Right lobe of liver (tissue), 6 donors: ENCODE results near the gene GJE1. TPM values are rescaled to one million over a fixed set of nuclear protein-coding genes. Genes with fewer than 3 reads are reported as not detected.
A peak's percentile ranks its signal among the peaks of the same experiment; 100 is the strongest.

Source experiments
- ATAC-seq, 4 donors: fragments of 200-7000 bp; cut with Tn5 transposase; one replicate each; pipeline ENCODE4 v1.9.1; 2020; ENCODE audit warnings: mild to moderate bottlenecking in 4 of 4, moderate library complexity in 4 of 4
- DNase-seq, 3 donors: peaks; one replicate each; pipeline ENCODE4 v3.0.0-alpha.2; 2020
- H3K27ac ChIP-seq, 3 donors: fragments of 200-600 bp; one replicate each; pipeline ENCODE4 v1.8.0; 2022
- H3K27me3 ChIP-seq, 2 donors: fragments of 200-600 bp; one replicate each; pipeline ENCODE4 v1.8.0; 2022
- H3K36me3 ChIP-seq, 4 donors: fragments of 200-600 bp; sonication (generic) in 1 of 4; one replicate each; pipeline versions ENCODE4 v1.5.1 to v1.8.0; 2017 to 2022; ENCODE audit warnings: control low read depth in 1 of 4
- H3K4me1 ChIP-seq, 4 donors: fragments of 200-600 bp; sonication (generic) in 1 of 4; one replicate each; pipeline versions ENCODE4 v1.5.1 to v1.8.0; 2017 to 2022; ENCODE audit warnings: control low read depth in 1 of 4
- H3K4me3 ChIP-seq, 3 donors: fragments of 200-600 bp; one replicate each; pipeline ENCODE4 v1.8.0; 2022
- H3K9me3 ChIP-seq, 4 donors: fragments of 200-600 bp; sonication (generic) in 1 of 4; one replicate each; pipeline versions ENCODE4 v1.5.1 to v1.8.0; 2017 to 2022; ENCODE audit warnings: control low read depth in 1 of 4
- POLR2A ChIP-seq: fragments of 450-650 bp; IDR thresholded peaks from one replicate; pipeline ENCODE4 v1.6.1; 2017; ENCODE audit warnings: antibody characterized with exemption, mild to moderate bottlenecking
- WGBS: methylation state at CpG from one replicate; pipeline ENCODE4 v1.1.6; 2018; ENCODE audit warnings: low coverage, low lambda C conversion rate; ENCODE audit not compliant: insufficient coverage; ENCODE audit errors: missing lambda C conversion rate; 5-methylcytosine and 5-hydroxymethylcytosine counted together
- intact Hi-C, 2 donors: fragments of 100-400 bp; cut with DNase I; formaldehyde crosslinking; loops; one replicate each; pipeline versions ENCODE4 v1.11.2 to v1.14.1; 2022
- total RNA-seq, 6 experiments: library from RNA; depleted of rRNA in 2 of 6; stranded (reverse); fragments of >200 nt in 2 of 6; fragmentation: NEBNext Ultra II Directional in 3 of 6; extraction: Animal tissue kit (Norgen Biotek cat#: 25700) in 3 of 6; gene quantifications; one replicate each; pipeline versions ENCODE4 v1.1.0 to v1.2.4, GENCODE V29; 2016 to 2023
- TF ChIP-seq, protein P1 (sequence below), 4 donors: fragments of 200-600 bp in 3 of 4; fragments of 450-650 bp in 1 of 4; IDR thresholded peaks; one replicate each; pipeline versions ENCODE4 v1.5.1 to v1.8.0; 2016 to 2022; ENCODE audit warnings: antibody characterized with exemption in 4 of 4, mild to moderate bottlenecking in 2 of 4
- donor health status: DM: no; HTN: yes; CAD: no.
- donor health status: DM: no; HTN: no; CAD: no.
- donor health status: DM: no; HTN: no; CAD: no.
- donor health status: DM: no; HTN: yes; CAD: no.
- donor health status: DM: no; HTN: yes; CAD: no.

Gene GJE1
- total RNA-seq, 6 experiments from 2014 or later, result not detected

DNA sequence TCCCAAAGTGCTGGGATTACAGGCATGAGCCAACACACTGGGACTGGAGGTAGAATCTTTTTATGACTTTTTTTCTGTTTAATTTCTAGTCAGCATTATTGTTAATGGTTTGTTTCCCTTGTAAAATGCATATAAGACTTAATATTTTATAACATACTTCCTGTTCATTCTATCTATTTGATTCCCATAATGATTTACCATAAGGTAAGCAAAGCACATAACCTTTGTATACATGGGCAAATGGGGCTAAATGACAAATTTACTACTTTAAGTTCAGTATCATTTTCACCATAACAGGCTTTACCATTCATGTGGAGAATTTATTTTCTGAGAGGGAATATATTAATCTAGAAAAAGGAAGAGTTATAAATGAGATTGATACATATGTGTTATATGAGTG is 38.6 kb downstream of the GJE1 start:
- intact Hi-C loops, result no loop called here
- ATAC-seq, result peak in 3 of 4 donors; percentile 33 to 51 (median 44)
- H3K36me3 ChIP-seq, result peaks cover 0 to 13% (median 3%) of the 10 kb centered on the region in 4 donors

DNA sequence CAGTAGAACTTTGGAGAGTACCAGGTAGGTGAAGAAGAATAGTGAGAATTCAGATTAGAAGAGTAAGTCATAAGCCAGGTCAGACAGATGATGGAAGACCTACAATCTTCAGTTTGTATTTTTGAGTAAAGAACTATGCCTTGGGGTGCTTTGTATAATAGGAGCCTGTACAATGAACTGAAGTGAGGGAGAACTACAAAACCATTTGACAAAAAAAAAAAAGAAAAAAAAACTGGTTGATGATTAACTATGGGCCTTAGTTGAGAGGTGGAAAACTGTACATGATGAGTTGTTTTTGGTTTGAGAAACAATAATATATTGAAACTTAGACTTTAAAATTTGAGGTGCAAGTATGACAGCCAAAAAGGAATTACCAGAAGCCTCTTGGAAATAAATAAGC is 40.0 kb downstream of the GJE1 start:
- H3K4me3 ChIP-seq, result no peak overlapping the region
- intact Hi-C loops, result no loop called here

More for the DNA sequence above, 38.6 kb downstream of the GJE1 start:
- Histone ChIP-seq H3K4me1 (peaks cover 0 to 29% (median 2%) of the 10 kb centered on the region in 4 donors), H3K27ac (peak overlapping the region in 1 of 3 donors; percentile 1), H3K27me3 (no peaks in the 10 kb centered on the region), H3K4me3 (no peak overlapping the region), H3K9me3 (no peaks in the 10 kb centered on the region)
- DNase-seq, result no peak
- TF ChIP-seq, protein P1, sequence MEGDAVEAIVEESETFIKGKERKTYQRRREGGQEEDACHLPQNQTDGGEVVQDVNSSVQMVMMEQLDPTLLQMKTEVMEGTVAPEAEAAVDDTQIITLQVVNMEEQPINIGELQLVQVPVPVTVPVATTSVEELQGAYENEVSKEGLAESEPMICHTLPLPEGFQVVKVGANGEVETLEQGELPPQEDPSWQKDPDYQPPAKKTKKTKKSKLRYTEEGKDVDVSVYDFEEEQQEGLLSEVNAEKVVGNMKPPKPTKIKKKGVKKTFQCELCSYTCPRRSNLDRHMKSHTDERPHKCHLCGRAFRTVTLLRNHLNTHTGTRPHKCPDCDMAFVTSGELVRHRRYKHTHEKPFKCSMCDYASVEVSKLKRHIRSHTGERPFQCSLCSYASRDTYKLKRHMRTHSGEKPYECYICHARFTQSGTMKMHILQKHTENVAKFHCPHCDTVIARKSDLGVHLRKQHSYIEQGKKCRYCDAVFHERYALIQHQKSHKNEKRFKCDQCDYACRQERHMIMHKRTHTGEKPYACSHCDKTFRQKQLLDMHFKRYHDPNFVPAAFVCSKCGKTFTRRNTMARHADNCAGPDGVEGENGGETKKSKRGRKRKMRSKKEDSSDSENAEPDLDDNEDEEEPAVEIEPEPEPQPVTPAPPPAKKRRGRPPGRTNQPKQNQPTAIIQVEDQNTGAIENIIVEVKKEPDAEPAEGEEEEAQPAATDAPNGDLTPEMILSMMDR (IDR thresholded peaks at IDR 0.05), result no peak
- no peak for TF ChIP-seq POLR2A

DNA sequence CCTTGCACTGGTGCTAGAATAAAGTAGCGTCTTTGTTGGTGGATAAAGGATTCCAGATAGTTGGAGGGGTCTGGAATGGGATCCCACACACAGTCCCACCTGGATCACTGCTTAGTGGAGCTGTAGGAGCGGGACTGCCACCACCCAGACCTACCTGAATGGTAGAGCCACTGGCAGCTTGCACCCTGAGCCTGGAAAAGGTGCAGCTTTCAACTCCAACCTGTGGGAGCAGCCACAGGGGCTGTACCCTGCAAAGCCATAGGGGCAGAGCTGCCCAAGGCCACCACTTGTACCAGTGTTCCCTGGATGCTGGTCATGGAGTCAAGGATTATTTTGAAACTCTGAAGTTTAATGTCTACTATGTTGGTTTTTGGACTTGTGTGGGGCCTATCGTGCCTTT is 41.3 kb downstream of the GJE1 start:
- no peak for ATAC-seq
- intact Hi-C loops, result no loop called here

More for the DNA sequence above, 40.0 kb downstream of the GJE1 start:
- peak in 3 of 4 donors; percentile 57 to 77 (median 61) for ATAC-seq
- H3K36me3 ChIP-seq, result peaks cover 0 to 19% (median 1%) of the 10 kb centered on the region in 4 donors
- H3K27me3 ChIP-seq, result no peaks in the 10 kb centered on the region
- DNase-seq, result no peak
- no peak for TF ChIP-seq POLR2A
- TF ChIP-seq, protein P1 (IDR thresholded peaks at IDR 0.05), result no peak
- H3K9me3 ChIP-seq, result peaks cover 0 to 4% (median 0%) of the 10 kb centered on the region in 4 donors
- peak overlapping the region in 1 of 3 donors; percentile 49 for H3K27ac ChIP-seq
- H3K4me1 ChIP-seq, result peaks cover 0 to 25% (median 2%) of the 10 kb centered on the region in 4 donors

DNA sequence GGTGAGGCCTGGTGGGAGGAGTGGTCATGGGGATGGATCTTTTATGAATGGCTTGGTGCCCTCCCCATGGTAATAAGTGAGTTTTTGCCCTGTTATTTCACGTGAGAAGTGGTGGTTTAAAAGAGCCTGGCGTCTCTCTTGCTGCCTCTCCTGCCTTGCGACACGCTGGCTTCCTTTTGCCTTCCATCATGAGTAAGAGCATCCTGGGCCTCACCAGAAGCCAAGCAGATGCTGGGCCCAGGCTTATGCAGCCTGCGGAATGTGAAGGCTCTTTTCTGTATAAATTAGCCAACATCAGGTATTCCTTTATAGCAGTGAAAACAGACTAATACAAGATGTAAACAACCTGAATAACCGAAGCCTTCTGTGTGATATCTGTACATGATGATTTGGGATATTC is 42.0 kb downstream of the GJE1 start:
- Histone ChIP-seq H3K9me3 (peaks cover 0 to 9% (median 0%) of the 10 kb centered on the region in 4 donors), H3K4me1 (peaks cover 0 to 25% (median 2%) of the 10 kb centered on the region in 4 donors), H3K4me3 (no peak overlapping the region), H3K36me3 (peaks cover 0 to 17% (median 0%) of the 10 kb centered on the region in 4 donors), H3K27ac (no peak overlapping the region), H3K27me3 (no peaks in the 10 kb centered on the region)
- DNase-seq (no peak), ATAC-seq (no peak)
- intact Hi-C loops, result no loop called here
- 77% methylated on average over 5 of the region's 6 CpGs for WGBS
- TF ChIP-seq, protein P1 (IDR thresholded peaks at IDR 0.05), result no peak
- no peak for TF ChIP-seq POLR2A

More for the DNA sequence above, 41.3 kb downstream of the GJE1 start:
- H3K27me3 ChIP-seq, result no peaks in the 10 kb centered on the region
- TF ChIP-seq, protein P1 (IDR thresholded peaks at IDR 0.05), result no peak
- TF ChIP-seq POLR2A, result no peak
- H3K27ac ChIP-seq, result no peak overlapping the region
- H3K4me1 ChIP-seq, result peaks cover 0 to 25% (median 2%) of the 10 kb centered on the region in 4 donors
- H3K4me3 ChIP-seq, result no peak overlapping the region
- no peak for DNase-seq
- WGBS, result 86% methylated on average over 3 of the region's 3 CpGs
- peaks cover 0 to 9% (median 0%) of the 10 kb centered on the region in 4 donors for H3K9me3 ChIP-seq
- peaks cover 0 to 19% (median 0%) of the 10 kb centered on the region in 4 donors for H3K36me3 ChIP-seq

DNA sequence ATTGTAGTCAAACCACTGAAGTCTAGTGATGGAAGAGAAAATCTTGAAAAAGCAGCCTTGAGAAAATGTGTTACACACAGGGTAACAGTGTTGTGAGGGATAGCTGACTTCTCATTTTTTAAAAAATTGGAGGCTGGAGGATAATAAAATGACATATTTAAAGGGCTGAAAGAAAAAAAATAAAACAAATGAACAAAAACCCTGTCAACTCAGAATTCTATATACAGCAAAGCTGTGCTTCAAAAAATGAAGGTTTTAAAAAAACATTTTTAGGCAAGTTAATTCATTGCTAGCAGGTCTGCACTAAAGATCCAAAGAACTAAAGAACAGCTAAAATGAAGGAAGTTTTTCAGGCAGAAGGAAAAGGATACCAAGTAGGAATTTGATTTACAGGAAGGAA is 45.4 kb downstream of the GJE1 start:
- no peak for DNase-seq
- H3K9me3 ChIP-seq, result peaks cover 0 to 9% (median 0%) of the 10 kb centered on the region in 4 donors
- H3K36me3 ChIP-seq, result peaks cover 0 to 10% (median 0%) of the 10 kb centered on the region in 4 donors
- H3K27ac ChIP-seq, result no peak overlapping the region
- H3K4me1 ChIP-seq, result peaks cover 0 to under 1% (median 0%) of the 10 kb centered on the region in 4 donors
- intact Hi-C loops, result no loop called here
- TF ChIP-seq, protein P1 (IDR thresholded peaks at IDR 0.05), result no peak
- TF ChIP-seq POLR2A, result no peak
- H3K4me3 ChIP-seq, result no peak overlapping the region
- no peaks in the 10 kb centered on the region for H3K27me3 ChIP-seq
- no peak for ATAC-seq
